ENCODE data around the gene RPL14.

Gene RPL14

GRCh38 chr3:40463579-40463978 is 6.4 kb downstream of the RPL14 start:
- DNase-seq (ENCODE audit: low spot score) = no peak

- no peak for DNase-seq (ENCODE audit: low spot score)
These were observed 7.4 kb downstream of the RPL14 start for GRCh38 chr3:40464339-40465110.

DNA sequence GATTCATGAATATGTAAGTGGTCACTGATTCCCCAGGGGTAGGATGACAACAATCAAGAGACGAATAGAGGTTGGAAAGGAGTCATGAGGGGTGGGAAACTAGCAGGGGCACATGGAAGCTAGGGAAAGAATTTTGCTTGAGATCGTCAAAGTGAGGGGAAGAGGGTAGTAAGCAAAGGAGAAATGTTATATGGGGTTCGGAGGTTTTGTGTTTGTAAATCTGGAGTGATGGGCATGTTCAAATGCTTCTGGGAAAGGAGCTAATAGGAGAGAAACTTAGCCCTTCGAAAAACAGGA is 7.9 kb downstream of the RPL14 start:
- no peak for DNase-seq (ENCODE audit: low spot score)

GRCh38 chr3:40465456-40465855 is 8.3 kb downstream of the RPL14 start:
- DNase-seq (ENCODE audit: low spot score) = no peak

DNA sequence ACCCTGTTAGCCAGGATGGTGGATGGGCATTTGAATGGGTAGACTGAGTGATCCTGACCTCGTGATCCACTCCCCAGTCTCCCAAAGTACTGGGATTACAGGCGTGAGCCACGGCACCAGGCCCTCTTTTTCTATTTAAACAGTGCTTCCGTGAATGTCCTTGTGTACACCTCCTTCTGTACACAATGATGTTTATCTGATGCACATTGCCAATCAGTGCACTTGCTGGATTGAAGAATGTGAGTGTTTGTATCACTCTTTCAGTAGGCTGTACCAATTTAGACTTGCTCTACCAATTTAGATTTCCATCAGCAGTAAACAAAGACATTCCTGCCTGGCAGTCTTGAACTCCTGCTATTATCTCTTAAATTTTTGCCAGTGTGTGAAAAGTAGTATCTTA is 10.9 kb downstream of the RPL14 start:
- no peak for DNase-seq (ENCODE audit: low spot score)

DNA sequence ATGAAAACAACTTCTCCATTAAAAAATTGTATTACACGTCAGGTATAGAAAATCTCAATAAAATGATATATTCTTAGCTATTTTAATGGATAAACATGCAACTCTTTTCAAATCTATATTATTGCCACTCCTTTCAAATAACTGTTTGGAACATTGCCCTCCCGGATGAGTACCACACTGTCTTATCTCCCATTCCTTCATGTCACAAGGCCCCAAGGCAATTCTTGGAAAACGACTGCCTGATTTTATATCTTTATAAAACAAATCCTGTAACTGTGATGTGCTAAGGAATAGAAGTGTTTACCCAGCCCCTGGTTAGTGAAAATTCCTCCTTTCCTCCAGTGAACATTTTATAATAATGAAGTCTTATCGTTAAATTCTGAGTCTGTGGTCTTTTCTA is 13.6 kb downstream of the RPL14 start:
- no peak for DNase-seq (ENCODE audit: low spot score)

DNA sequence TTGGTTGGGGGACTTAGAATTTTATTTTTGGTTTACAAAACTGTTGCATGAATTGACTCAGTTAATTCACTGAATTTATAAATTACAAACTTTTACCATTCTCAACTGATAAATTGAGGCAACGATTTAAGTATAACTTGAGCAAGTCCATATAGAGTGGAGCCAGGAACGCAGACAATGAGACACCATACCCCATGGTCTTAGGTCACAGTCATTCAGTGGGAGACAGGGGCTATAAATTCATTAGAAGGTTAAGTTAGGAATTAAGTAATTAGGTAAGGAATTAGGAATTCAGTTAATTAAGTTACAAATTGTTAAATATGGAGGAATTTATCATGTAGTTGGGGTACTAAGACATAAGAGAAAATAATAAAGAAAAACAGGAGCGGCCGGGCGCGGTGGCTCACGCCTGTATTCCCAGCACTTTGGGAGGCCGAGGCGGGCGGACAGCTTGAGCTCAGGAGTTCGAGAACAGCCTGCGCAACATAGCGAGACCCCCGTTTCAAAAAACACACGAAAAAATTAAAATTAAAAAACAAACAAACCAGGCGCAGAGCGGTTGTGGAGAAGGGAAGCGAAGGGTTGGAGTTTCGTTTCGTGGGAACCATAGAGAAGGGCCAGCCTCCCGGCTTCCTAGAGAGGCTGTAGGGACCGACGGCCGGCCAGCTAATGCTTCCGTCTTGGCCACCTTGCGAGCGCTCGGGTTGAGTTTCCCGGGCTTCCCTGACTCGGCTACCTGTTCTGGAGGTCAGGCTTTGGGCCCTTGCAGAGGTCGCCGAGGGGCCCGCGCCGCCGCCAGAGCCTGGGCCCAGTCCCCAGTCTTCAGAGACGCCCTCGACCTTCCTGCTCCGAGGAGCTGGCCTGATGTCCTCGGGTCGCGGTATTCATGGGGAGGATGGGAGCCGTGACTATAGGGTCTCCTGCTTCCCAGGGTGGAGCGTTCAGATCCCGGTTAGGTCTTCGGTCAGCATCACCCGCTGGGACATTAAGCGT is 19.6 kb downstream of the RPL14 start, which contains the start of gene ZNF619:
Gene ZNF619, plus strand, starts transcription at position 645 of the 993 bp plus-strand sequence. CDS start 858 bp downstream, outside the sequence.
- peak; percentile 71 for DNase-seq (ENCODE audit: low spot score)

- DNase-seq (ENCODE audit: low spot score) = peak; percentile 7
These were observed 20.5 kb downstream of the RPL14 start for GRCh38 chr3:40477666-40478065.

DNA sequence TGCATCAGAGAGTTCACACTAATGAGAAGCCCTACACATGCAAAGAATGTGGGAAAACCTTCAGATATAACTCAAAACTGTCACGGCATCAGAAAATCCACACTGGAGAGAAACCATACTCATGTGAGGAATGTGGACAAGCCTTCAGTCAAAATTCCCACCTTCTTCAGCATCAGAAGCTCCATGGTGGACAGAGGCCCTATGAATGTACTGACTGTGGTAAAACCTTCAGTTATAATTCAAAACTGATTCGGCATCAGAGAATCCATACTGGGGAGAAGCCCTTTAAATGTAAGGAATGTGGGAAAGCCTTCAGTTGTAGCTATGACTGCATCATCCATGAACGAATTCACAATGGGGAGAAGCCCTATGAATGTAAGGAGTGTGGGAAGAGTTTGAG is 30.0 kb downstream of the RPL14 start:
- no peak for DNase-seq (ENCODE audit: low spot score)

DNA sequence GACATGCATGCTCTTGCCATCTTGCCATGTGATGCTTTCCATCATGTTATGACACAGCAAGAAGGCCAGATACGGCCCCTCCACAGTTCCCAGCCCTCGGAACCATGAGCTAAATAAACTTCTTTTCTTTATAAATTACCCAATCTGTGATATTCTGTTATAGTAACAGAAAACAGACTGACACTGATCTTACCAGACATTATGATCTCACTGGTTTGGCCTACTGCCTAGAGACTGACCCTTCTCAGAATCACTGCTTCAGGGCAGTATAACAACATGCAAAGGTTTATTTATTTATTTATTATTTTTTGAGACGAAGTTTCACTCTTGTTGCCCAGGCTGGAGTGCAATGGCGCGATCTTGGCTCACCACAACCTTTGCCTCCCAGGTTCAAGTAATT is 33.8 kb downstream of the RPL14 start:
- DNase-seq (ENCODE audit: low spot score) = no peak

DNA sequence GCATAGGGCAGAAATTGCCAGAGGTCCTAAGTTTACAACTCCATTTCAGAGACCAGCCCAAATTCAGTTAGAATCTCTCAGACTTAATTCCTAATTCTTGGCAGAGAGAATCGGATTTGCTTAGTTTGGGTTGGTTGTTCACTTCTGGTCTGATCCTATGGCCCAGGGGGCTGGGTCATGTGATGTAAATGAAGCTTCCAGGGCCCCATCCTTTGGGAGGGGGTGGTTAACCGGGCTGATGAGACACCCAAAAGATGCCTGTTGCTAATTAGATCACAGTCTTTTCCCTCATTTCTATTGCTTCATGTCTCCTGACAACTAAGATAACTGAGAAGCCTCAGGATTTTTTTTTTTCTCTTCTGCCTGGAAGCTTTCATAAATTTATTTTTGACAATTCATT is 37.6 kb downstream of the RPL14 start:
- no peak for DNase-seq (ENCODE audit: low spot score)

DNA sequence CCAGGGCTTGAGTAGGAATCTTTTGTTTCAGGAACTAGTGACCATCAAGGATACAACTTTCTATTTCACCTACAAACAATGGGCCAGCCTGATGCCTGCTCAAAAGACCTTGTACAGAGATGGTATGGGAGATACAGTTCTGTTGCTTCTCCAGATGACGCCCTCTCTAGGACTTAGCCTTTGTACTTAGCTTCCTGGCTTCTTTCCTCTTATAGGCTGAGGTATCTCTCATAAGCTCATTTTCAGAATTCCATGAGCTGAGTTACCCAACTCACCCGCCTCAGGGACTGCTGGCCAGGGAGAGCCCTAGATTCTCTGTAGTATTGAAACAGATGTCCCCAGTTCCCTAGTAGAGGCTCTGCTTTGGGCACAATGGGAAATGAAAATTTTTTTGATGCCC is 40.1 kb downstream of the RPL14 start:
- no peak for DNase-seq (ENCODE audit: low spot score)

DNA sequence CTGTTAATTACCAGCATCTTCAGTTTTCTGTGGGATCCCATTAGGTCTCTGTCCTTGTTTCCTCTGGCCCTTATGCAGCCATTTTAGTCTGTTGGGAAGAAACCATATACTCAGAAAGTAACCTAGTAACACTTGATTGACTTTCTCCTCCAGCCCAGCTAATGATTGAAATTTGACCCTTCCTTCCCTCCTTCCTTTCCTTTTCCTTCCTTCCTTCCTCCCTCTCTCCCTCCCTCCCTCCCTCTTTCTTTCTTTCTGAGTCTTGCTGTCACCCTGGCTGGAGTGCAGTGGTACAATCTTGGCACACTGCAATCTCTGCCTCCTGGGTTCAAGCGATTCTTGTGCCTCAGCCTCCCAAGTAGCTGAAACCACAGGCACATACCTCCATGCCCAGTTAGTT is 42.8 kb downstream of the RPL14 start:
- no peak for DNase-seq (ENCODE audit: low spot score)

GRCh38 chr3:40502034-40502433 is 44.9 kb downstream of the RPL14 start:
- DNase-seq (ENCODE audit: low spot score) = no peak

DNA sequence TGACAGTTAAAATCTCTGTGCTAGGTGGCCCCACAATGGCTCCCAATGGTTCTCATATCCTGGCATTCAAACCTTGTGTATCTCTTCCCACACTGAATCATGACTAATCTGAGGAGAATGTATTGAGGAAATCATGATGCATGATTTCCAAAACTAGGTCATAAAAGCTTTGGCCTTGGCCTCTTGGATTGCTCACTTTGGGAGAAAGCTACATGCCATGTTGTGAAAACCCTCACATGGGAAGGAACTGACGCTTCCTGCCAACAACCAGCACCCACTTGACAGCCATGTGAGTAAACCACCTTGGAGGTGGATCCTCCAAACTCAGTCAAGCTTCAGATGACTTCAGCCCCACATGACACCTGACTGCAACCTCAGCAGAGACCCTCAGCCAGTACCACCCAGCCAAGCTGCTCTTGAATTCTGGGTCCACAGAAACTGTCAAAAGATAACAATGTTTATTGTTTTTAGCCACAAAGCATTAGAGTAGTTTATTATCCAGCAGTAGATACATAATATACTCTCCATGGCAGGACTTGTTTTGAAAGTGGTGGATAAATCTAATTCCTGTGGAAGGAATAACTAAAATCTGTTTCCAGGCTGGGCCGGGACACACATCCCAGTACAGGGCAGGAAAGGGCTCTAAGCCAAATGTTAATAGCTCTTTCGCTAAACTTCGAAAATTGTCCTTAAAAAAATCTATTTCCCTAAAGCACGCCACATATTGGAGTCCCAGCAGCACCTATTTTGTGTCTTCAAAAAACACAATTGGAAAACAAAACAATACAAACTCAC is 47.7 kb downstream of the RPL14 start:
- DNase-seq (ENCODE audit: low spot score) = peak; percentile 100

DNA sequence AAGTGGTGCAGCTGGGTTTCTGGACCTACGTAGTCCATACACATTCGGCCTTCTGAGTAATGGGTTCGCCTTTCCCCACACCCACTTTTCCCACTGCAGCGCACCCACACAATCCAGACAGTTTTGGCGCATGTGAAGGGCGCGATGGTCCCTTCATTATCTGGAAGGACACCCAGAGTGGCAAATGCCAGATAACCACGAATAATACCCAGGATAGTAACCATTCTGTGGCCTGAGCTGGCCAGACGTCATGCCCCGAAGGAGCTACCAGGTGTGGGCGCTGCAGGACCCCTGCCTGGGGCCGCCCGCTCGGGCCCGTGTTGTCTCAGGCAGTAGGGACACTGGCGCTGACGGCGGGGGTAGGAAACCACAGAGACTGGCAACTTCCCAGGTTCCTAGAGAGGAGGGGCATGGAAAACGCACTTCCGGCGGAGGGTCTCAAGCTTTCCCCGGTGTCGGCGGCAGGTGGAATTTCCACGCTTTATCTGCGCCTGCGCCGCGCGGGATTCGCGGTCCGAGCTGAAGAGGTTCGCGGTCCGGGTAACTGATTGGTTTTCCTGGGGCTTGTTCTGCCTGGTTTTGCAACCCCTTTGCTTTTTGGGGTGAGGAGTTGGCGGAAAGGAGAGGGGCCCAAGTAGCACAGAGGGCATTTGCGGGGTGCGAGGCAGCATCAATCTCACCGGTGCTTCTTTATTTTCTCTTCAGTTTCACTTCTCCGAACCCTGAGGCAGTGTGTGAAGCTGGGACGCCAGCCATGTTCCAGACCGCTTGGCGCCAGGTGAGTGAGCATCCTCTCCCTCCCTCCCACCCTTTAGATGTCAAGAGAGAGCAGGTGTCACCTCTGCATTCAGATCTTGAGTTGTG is 48.7 kb downstream of the RPL14 start, which contains the start of gene ZNF620:
Gene ZNF620, plus strand, starts transcription at position 441 of the 864 bp plus-strand sequence. Its CDS starts 314 bp downstream, at position 755.
- peak; percentile 51 for DNase-seq (ENCODE audit: low spot score)

- no peak for DNase-seq (ENCODE audit: low spot score)
These were observed 54.0 kb downstream of the RPL14 start for GRCh38 chr3:40511031-40511718.

DNA sequence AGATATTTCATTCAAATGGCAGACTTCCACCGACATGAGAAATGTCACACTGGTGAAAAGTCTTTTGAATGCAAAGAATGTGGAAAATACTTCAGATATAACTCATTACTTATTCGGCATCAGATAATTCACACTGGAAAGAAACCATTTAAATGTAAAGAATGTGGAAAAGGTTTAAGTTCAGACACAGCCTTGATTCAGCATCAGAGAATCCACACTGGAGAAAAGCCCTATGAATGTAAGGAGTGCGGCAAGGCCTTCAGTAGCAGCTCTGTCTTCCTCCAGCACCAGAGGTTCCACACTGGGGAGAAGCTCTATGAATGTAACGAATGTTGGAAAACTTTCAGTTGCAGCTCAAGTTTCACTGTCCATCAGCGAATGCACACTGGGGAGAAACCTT is 59.1 kb downstream of the RPL14 start:
- DNase-seq (ENCODE audit: low spot score) = no peak

- DNase-seq (ENCODE audit: low spot score) = no peak
These were observed 60.9 kb downstream of the RPL14 start for GRCh38 chr3:40518067-40518466.
